Osteoblast (primary cell): Measurements from ENCODE around the gene TMEM203. TPM values are rescaled to one million over a fixed set of nuclear protein-coding genes. Genes with fewer than 3 reads are reported as not detected.

ENCODE experiments used
- DNase-seq: peaks from one replicate; pipeline ENCODE4 v3.0.0; 2011; ENCODE audit warnings: low spot score, mixed read lengths; ENCODE audit not compliant: insufficient read length; ENCODE audit errors: missing footprints
- H2AFZ ChIP-seq: 2 replicates; pipeline ENCODE4 v1.6.0; 2011; ENCODE audit warnings: mild to moderate bottlenecking, low read length
- H3K27ac ChIP-seq: 2 replicates; pipeline ENCODE4 v1.5.1; 2011; ENCODE audit warnings: mild to moderate bottlenecking, low read depth, low read length, moderate library complexity
- H3K27me3 ChIP-seq: 2 replicates; pipeline ENCODE4 v1.6.0; 2012; ENCODE audit warnings: mild to moderate bottlenecking, control low read depth, inconsistent platforms, low read length, moderate library complexity; ENCODE audit not compliant: insufficient read depth
- H3K36me3 ChIP-seq: 2 replicates; pipeline ENCODE4 v1.5.1; 2011; ENCODE audit warnings: mild to moderate bottlenecking, low read length, control low read depth, moderate library complexity; ENCODE audit not compliant: insufficient read depth
- H3K4me1 ChIP-seq: 2 replicates; pipeline ENCODE4 v1.5.1; 2011; ENCODE audit warnings: mild to moderate bottlenecking, low read length, control low read depth, moderate library complexity; ENCODE audit not compliant: insufficient read depth
- H3K4me2 ChIP-seq: 2 replicates; pipeline ENCODE4 v1.6.0; 2011; ENCODE audit warnings: mild to moderate bottlenecking, low read length; ENCODE audit not compliant: insufficient read depth
- H3K4me3 ChIP-seq: fragments of 200-600 bp; sonication (generic); 3 replicates; pipeline ENCODE4 v1.5.1; 2012; ENCODE audit warnings: mild to moderate bottlenecking, low read length, inconsistent platforms; ENCODE audit not compliant: insufficient read depth
- H3K79me2 ChIP-seq: 2 replicates; pipeline ENCODE4 v1.6.0; 2012; ENCODE audit warnings: mild to moderate bottlenecking, low read length, control low read depth, inconsistent platforms; ENCODE audit not compliant: insufficient read depth
- H3K9me3 ChIP-seq: 2 replicates; pipeline ENCODE4 v1.5.1; 2011; ENCODE audit warnings: low read depth, low read length, control low read depth
- H4K20me1 ChIP-seq: 2 replicates; pipeline ENCODE4 v1.6.0; 2012; ENCODE audit warnings: mild to moderate bottlenecking, low read length, control low read depth; ENCODE audit not compliant: insufficient read depth
- total RNA-seq: library from RNA; depleted of rRNA; stranded (reverse); fragments of >200 nt; gene quantifications from 2 replicates; pipeline ENCODE4 v1.2.3, GENCODE V29; 2012
- TF ChIP-seq, protein P1 (sequence below): IDR thresholded peaks from 2 replicates; pipeline ENCODE4 v1.5.1; 2011; ENCODE audit warnings: mild to moderate bottlenecking, low read depth, low read length, moderate library complexity; ENCODE audit errors: extremely low read depth

TMEM203 gene
- total RNA-seq, 1 donor, result 36.9 TPM

DNA sequence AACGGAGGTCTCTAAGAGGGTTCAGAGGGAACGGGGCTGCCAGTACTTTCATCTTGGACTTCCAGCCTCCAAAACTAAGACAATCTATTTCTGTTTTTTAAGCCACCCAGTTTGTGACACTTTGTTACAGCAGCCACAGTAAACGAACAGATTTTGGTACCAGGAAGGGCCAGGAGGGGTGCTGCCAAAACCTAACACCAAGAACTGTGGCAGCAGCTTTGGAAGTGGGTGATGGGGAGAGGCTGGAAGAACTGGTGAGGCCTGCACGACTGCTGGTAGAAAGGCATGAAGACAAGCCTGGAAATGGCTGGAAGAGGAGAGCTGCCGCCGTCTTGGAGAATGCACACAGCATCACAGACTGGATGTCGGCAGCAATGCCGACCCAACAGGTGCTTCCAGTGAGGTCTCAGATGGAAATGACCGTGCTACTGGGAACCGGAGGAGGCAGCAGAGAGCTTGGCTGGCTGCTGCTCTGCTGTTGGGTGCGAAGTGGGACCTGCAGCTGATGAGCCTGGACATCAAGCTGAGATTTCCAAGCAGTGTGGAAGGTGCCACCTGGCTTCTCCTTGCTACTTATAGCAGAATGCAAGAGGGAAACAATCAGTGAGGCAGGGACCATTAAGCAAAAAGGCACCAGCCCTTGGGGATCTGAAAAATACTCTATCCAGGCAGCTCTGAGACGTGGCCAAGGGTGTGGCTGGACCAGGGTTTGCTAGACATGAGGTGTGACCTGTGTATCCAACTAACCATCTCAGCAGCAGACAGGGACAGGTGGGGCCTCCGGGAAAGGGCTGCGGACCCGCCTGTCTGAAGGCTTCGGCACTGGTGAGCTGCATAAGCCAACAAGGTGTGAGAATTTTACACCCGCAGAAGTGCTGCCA, 28.9 kb downstream of the TMEM203 start:
- Histone ChIP-seq H3K36me3 (peaks cover 5% of the 10 kb centered on the region), H3K9me3 (no peaks in the 10 kb centered on the region), H3K27ac (no peak overlapping the region), H3K4me3 (no peak overlapping the region), H4K20me1 (peaks cover 12% of the 10 kb centered on the region), H3K4me2 (no peak overlapping the region), H2AFZ (no peak overlapping the region), H3K79me2 (no peaks in the 10 kb centered on the region), H3K27me3 (no peaks in the 10 kb centered on the region), H3K4me1 (no peaks in the 10 kb centered on the region)
- TF ChIP-seq, protein P1, sequence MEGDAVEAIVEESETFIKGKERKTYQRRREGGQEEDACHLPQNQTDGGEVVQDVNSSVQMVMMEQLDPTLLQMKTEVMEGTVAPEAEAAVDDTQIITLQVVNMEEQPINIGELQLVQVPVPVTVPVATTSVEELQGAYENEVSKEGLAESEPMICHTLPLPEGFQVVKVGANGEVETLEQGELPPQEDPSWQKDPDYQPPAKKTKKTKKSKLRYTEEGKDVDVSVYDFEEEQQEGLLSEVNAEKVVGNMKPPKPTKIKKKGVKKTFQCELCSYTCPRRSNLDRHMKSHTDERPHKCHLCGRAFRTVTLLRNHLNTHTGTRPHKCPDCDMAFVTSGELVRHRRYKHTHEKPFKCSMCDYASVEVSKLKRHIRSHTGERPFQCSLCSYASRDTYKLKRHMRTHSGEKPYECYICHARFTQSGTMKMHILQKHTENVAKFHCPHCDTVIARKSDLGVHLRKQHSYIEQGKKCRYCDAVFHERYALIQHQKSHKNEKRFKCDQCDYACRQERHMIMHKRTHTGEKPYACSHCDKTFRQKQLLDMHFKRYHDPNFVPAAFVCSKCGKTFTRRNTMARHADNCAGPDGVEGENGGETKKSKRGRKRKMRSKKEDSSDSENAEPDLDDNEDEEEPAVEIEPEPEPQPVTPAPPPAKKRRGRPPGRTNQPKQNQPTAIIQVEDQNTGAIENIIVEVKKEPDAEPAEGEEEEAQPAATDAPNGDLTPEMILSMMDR, result peak; percentile 59
- DNase-seq, result peak; percentile 99

DNA sequence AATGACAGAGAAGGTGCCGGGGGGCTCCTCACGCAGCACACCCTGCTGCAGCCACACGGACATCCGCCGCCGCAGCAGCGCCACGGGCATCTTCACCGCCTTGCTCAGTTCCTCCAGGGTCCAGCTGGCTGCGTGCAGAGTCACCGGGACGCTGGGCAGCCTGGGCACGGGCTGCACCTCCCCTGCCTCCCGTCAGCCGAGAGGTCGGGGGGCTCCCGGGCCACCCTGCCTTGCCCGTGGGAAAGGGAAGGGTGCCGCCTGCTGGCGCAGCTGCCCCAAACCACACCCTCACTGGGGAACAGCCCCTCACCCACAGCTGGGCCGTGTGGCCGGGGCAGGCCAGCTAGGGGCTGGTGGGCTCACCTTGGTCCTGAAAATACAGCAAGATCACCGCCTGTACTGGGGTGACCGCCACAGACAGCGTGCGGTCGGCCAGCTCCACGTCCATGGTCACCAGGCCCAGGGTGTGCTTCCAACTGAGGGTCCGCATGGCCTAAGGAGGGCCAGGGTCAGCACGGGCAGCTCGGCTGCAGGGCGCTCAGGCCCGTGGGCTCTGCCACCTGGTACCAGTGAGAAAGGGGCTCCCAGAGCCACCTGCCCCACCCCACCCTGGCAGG, 30.0 kb downstream of the TMEM203 start:
- Histone ChIP-seq H3K27ac (no peak overlapping the region), H3K4me1 (no peaks in the 10 kb centered on the region), H3K9me3 (no peaks in the 10 kb centered on the region), H2AFZ (no peak overlapping the region), H3K4me2 (no peak overlapping the region), H3K27me3 (peaks cover 6% of the 10 kb centered on the region), H3K36me3 (peaks cover 5% of the 10 kb centered on the region), H3K79me2 (no peaks in the 10 kb centered on the region), H3K4me3 (no peak overlapping the region), H4K20me1 (peaks cover 12% of the 10 kb centered on the region)
- DNase-seq, result peak; percentile 93
- TF ChIP-seq, protein P1, result no peak

DNA sequence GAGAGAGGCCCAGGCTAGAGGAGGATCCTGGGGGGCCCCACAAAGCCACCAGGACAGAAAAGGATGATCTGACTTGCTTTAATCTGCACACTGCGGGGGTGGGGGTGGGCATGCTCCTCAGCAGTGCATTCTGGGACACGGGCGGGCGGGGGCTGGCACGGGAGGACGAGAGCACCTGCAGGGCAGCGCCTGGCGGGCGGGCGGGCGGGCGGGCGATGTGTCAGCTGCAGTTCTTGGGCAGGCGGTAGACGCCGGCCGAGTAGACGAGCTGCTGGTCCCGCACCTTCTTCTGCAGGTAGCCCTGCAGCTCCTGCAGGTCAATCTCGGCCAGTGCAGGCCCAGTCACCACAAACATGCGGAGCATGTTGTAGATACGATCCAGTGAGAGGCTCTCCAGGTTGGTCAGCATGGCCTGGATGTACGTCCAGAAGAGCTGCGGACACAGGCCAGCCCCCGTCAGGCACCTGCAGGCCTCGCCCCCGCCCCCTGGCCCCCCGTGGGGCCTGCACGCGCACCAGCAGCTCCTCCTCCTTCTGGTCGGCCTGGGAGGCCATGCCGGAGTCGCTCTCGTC, 30.6 kb downstream of the TMEM203 start:
- Histone ChIP-seq H2AFZ (no peak overlapping the region), H3K4me1 (no peaks in the 10 kb centered on the region), H3K4me2 (no peak overlapping the region), H3K27ac (no peak overlapping the region), H3K36me3 (no peaks in the 10 kb centered on the region), H3K4me3 (no peak overlapping the region), H4K20me1 (peaks cover 12% of the 10 kb centered on the region), H3K27me3 (peaks cover 11% of the 10 kb centered on the region), H3K9me3 (no peaks in the 10 kb centered on the region), H3K79me2 (no peaks in the 10 kb centered on the region)
- DNase-seq, result peak; percentile 89
- TF ChIP-seq, protein P1, result no peak
